WTC11 (cell line): Measurements from ENCODE around the gene CDH2. TPM values are rescaled to one million over a fixed set of nuclear protein-coding genes. Genes with fewer than 3 reads are reported as not detected.

ENCODE experiments used
- ATAC-seq: fragments of 200-7000 bp; cut with Tn5 transposase; 2 replicates; pipeline ENCODE4 v1.10.0; 2021; ENCODE audit warnings: mild to moderate bottlenecking, moderate library complexity
- CTCF ChIA-PET: fragments of 300-600 bp; sonication (Branson Sonifier 250); formaldehyde crosslinking; loops from one replicate; lab custom pipeline; 2021; ENCODE audit warnings: antibody characterized with exemption; lab: Charles Lee
- POLR2A ChIA-PET: fragments of 350-600 bp; sonication (Branson Sonifier 250); formaldehyde crosslinking; loops from one replicate; lab custom pipeline; 2021; ENCODE audit warnings: antibody characterized with exemption; lab: Charles Lee
- DNase-seq: peaks from one replicate; pipeline ENCODE4 v3.0.0; 2021; ENCODE audit warnings: low spot score
- H3K27ac Mint-ChIP-seq: 2 replicates; pipeline ENCODE4 v1.8.0; 2021; ENCODE audit warnings: mixed read lengths
- H3K27me3 Mint-ChIP-seq: 2 replicates; pipeline ENCODE4 v1.8.0; 2021; ENCODE audit warnings: low read depth, mild to moderate bottlenecking, moderate library complexity, mixed read lengths
- H3K36me3 Mint-ChIP-seq: 2 replicates; pipeline ENCODE4 v1.8.0; 2021; ENCODE audit warnings: mixed read lengths
- H3K4me1 Mint-ChIP-seq: 2 replicates; pipeline ENCODE4 v1.8.0; 2022; ENCODE audit warnings: mixed read lengths
- H3K4me3 Mint-ChIP-seq: 2 replicates; pipeline ENCODE4 v1.8.0; 2021; ENCODE audit warnings: mild to moderate bottlenecking, moderate library complexity, mixed read lengths
- H3K9me3 Mint-ChIP-seq: 2 replicates; pipeline ENCODE4 v1.8.0; 2021; ENCODE audit warnings: mixed read lengths
- ATF2 ChIP-seq: sonication (generic); formaldehyde crosslinking; IDR thresholded peaks from 2 replicates; pipeline ENCODE4 v1.8.1; 2022; ENCODE audit warnings: low read depth, missing genetic modification reagents, borderline replicate concordance
- ATF3 ChIP-seq: sonication (generic); formaldehyde crosslinking; conservative IDR thresholded peaks from 2 replicates; pipeline ENCODE4 v1.8.1; 2022; ENCODE audit warnings: mild to moderate bottlenecking, missing genetic modification reagents
- CBFB ChIP-seq: sonication (generic); formaldehyde crosslinking; IDR thresholded peaks from 2 replicates; pipeline ENCODE4 v1.8.1; 2022; ENCODE audit warnings: mild to moderate bottlenecking, low read depth, missing genetic modification reagents
- CREM ChIP-seq: sonication (generic); formaldehyde crosslinking; IDR thresholded peaks from 2 replicates; pipeline ENCODE4 v1.8.1; 2022; ENCODE audit warnings: mild to moderate bottlenecking, missing genetic modification reagents, moderate library complexity
- GTF2I ChIP-seq: fragments of 250-450 bp; sonication (Bioruptor Pico); conservative IDR thresholded peaks from 2 replicates; pipeline ENCODE4 v1.4.0; 2021; ENCODE audit warnings: mild to moderate bottlenecking
- OVOL2 ChIP-seq: fragments of 250-450 bp; sonication (Bioruptor Pico); IDR thresholded peaks from 2 replicates; pipeline ENCODE4 v1.9.0; 2021; ENCODE audit warnings: mild to moderate bottlenecking, borderline replicate concordance
- ZNF423 ChIP-seq: fragments of 250-450 bp; sonication (Bioruptor Pico); IDR thresholded peaks from 2 replicates; pipeline ENCODE4 v2.1.2; 2022; ENCODE audit warnings: mild to moderate bottlenecking, moderate library complexity
- total RNA-seq: library from RNA; stranded (reverse); gene quantifications from 3 replicates; pipeline ENCODE4 v1.2.3, GENCODE V29; 2021
- TF ChIP-seq, protein P1 (sequence below): fragments of 250-450 bp; sonication (Bioruptor Pico); IDR thresholded peaks from 2 replicates; pipeline ENCODE4 v1.8.0; 2021; ENCODE audit warnings: mild to moderate bottlenecking
- TF ChIP-seq, protein P2 (sequence below): sonication (generic); formaldehyde crosslinking; IDR thresholded peaks from 2 replicates; pipeline ENCODE4 v1.8.0; 2023; ENCODE audit warnings: missing genetic modification reagents, mild to moderate bottlenecking, borderline replicate concordance
- TF ChIP-seq, protein P3 (sequence below): sonication (generic); formaldehyde crosslinking; IDR thresholded peaks from 2 replicates; pipeline ENCODE4 v1.8.1; 2022; ENCODE audit warnings: mild to moderate bottlenecking, missing genetic modification reagents, moderate library complexity, borderline replicate concordance
- TF ChIP-seq, protein P4 (sequence below): sonication (generic); formaldehyde crosslinking; conservative IDR thresholded peaks from 2 replicates; pipeline ENCODE4 v1.8.1; 2023; ENCODE audit warnings: mild to moderate bottlenecking, low read depth, missing genetic modification reagents, moderate library complexity
- TF ChIP-seq, protein P5 (sequence below): sonication (generic); formaldehyde crosslinking; IDR thresholded peaks from 2 replicates; pipeline ENCODE4 v1.8.1; 2022; ENCODE audit warnings: low read depth, mild to moderate bottlenecking, moderate library complexity, missing genetic modification reagents, borderline replicate concordance

CDH2 gene
- total RNA-seq, 1 experiment from 2014 or later: 17.3 TPM

DNA sequence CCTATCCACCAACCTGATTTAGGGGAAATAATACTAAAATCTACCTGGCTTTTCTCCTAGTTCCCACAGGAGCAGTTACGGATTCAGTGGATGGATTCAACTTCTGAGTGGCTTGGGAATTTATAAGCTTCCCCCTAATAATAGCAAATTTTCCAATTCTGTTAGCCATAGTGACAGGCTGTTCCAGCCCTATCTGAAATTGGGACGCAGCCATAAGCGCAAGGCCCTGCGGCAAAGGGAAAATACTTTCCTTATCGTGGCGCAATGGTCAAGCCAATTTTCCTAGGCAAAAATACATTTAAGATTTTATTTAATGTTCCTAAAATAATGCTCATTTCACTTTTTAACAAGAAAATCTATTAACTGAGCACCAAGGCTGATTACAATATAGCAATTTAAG lies 49.7 kb downstream of the CDH2 start (continued):
- TF ChIP-seq, protein P1, sequence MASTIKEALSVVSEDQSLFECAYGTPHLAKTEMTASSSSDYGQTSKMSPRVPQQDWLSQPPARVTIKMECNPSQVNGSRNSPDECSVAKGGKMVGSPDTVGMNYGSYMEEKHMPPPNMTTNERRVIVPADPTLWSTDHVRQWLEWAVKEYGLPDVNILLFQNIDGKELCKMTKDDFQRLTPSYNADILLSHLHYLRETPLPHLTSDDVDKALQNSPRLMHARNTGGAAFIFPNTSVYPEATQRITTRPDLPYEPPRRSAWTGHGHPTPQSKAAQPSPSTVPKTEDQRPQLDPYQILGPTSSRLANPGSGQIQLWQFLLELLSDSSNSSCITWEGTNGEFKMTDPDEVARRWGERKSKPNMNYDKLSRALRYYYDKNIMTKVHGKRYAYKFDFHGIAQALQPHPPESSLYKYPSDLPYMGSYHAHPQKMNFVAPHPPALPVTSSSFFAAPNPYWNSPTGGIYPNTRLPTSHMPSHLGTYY (CRISPR knock-in tag): no peak
- TF ChIP-seq, protein P2, sequence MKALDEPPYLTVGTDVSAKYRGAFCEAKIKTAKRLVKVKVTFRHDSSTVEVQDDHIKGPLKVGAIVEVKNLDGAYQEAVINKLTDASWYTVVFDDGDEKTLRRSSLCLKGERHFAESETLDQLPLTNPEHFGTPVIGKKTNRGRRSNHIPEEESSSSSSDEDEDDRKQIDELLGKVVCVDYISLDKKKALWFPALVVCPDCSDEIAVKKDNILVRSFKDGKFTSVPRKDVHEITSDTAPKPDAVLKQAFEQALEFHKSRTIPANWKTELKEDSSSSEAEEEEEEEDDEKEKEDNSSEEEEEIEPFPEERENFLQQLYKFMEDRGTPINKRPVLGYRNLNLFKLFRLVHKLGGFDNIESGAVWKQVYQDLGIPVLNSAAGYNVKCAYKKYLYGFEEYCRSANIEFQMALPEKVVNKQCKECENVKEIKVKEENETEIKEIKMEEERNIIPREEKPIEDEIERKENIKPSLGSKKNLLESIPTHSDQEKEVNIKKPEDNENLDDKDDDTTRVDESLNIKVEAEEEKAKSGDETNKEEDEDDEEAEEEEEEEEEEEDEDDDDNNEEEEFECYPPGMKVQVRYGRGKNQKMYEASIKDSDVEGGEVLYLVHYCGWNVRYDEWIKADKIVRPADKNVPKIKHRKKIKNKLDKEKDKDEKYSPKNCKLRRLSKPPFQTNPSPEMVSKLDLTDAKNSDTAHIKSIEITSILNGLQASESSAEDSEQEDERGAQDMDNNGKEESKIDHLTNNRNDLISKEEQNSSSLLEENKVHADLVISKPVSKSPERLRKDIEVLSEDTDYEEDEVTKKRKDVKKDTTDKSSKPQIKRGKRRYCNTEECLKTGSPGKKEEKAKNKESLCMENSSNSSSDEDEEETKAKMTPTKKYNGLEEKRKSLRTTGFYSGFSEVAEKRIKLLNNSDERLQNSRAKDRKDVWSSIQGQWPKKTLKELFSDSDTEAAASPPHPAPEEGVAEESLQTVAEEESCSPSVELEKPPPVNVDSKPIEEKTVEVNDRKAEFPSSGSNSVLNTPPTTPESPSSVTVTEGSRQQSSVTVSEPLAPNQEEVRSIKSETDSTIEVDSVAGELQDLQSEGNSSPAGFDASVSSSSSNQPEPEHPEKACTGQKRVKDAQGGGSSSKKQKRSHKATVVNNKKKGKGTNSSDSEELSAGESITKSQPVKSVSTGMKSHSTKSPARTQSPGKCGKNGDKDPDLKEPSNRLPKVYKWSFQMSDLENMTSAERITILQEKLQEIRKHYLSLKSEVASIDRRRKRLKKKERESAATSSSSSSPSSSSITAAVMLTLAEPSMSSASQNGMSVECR (CRISPR knock-in tag): no peak
- TF ChIP-seq, all 79 proteins: peak for 0

DNA sequence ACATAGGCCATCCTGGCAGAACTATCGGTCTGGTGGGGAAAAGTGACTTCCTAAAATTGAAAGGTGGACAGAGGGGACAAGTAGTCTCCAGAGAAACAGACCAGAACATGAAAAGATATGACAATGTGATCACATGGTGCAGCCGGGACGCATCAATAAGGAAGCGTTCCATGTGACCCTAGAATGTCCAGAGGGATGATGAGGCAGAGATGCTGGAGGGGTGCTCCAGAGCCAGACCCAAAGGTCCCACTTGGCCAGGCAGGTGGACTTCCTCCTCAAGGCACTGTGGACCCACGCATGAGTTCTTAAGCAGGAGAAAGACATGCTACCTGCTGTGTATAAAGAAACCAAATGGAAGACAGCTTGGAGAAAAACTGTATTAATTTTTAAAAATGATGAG lies 50.2 kb downstream of the CDH2 start:
- CTCF ChIA-PET: no interaction called here
- no peak for ATAC-seq
- peaks cover 5% of the 10 kb centered on the region; the same call in 1 of the 2 replicates for H3K4me1 Mint-ChIP-seq
- DNase-seq: no peak
- TF ChIP-seq CBFB (CRISPR knock-in tag) (no peak), OVOL2 (CRISPR knock-in tag) (no peak), GTF2I (CRISPR knock-in tag) (no peak), ATF3 (CRISPR knock-in tag) (no peak), ZNF423 (CRISPR knock-in tag) (no peak), ATF2 (CRISPR knock-in tag) (no peak), CREM (no peak)
- TF ChIP-seq, protein P3, sequence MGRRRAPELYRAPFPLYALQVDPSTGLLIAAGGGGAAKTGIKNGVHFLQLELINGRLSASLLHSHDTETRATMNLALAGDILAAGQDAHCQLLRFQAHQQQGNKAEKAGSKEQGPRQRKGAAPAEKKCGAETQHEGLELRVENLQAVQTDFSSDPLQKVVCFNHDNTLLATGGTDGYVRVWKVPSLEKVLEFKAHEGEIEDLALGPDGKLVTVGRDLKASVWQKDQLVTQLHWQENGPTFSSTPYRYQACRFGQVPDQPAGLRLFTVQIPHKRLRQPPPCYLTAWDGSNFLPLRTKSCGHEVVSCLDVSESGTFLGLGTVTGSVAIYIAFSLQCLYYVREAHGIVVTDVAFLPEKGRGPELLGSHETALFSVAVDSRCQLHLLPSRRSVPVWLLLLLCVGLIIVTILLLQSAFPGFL: no peak
- TF ChIP-seq, protein P4, sequence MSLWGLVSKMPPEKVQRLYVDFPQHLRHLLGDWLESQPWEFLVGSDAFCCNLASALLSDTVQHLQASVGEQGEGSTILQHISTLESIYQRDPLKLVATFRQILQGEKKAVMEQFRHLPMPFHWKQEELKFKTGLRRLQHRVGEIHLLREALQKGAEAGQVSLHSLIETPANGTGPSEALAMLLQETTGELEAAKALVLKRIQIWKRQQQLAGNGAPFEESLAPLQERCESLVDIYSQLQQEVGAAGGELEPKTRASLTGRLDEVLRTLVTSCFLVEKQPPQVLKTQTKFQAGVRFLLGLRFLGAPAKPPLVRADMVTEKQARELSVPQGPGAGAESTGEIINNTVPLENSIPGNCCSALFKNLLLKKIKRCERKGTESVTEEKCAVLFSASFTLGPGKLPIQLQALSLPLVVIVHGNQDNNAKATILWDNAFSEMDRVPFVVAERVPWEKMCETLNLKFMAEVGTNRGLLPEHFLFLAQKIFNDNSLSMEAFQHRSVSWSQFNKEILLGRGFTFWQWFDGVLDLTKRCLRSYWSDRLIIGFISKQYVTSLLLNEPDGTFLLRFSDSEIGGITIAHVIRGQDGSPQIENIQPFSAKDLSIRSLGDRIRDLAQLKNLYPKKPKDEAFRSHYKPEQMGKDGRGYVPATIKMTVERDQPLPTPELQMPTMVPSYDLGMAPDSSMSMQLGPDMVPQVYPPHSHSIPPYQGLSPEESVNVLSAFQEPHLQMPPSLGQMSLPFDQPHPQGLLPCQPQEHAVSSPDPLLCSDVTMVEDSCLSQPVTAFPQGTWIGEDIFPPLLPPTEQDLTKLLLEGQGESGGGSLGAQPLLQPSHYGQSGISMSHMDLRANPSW (CRISPR knock-in tag): no peak
- TF ChIP-seq, protein P5, sequence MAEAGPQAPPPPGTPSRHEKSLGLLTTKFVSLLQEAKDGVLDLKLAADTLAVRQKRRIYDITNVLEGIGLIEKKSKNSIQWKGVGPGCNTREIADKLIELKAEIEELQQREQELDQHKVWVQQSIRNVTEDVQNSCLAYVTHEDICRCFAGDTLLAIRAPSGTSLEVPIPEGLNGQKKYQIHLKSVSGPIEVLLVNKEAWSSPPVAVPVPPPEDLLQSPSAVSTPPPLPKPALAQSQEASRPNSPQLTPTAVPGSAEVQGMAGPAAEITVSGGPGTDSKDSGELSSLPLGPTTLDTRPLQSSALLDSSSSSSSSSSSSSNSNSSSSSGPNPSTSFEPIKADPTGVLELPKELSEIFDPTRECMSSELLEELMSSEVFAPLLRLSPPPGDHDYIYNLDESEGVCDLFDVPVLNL (CRISPR knock-in tag): no peak
- TF ChIP-seq, all 79 proteins: peak for 0
- POLR2A ChIA-PET: no interaction called here
- Mint-ChIP-seq H3K4me3 (no peak overlapping the region), H3K27ac (no peak overlapping the region), H3K9me3 (no peaks in the 10 kb centered on the region), H3K36me3 (no peaks in the 10 kb centered on the region), H3K27me3 (no peaks in the 10 kb centered on the region)
